SIG-M5 treated with dmso at 0.1 percent for 504 hours (cell line): Measurements from ENCODE around the gene PDZD2.
"Not testable (repeated sequence)": the region's sequence is repeated elsewhere in the genome, so short reads cannot be mapped to it uniquely, and the experiment has no call there.

Experiments used
- DNase-seq: peaks from one replicate; lab custom pipeline; 2025; ENCODE audit not compliant: unreplicated experiment; lab: John Stamatoyannopoulos, UW

Gene PDZD2

GRCh38 chr5:32059761-32060530, 421.0 kb downstream of the PDZD2 start:
- DNase-seq: no peak

- DNase-seq: no peak
Measured at GRCh38 chr5:32061236-32061635, 422.3 kb downstream of the PDZD2 start.

- no peak for DNase-seq
Measured at GRCh38 chr5:32066448-32066847, 427.5 kb downstream of the PDZD2 start.

- no peak for DNase-seq
Measured at GRCh38 chr5:32067774-32068470, 429.0 kb downstream of the PDZD2 start.

GRCh38 chr5:32068561-32068960, 429.6 kb downstream of the PDZD2 start:
- DNase-seq: no peak

- no peak for DNase-seq
Measured at GRCh38 chr5:32069396-32069795, 430.5 kb downstream of the PDZD2 start.

GRCh38 chr5:32071351-32071944, 432.5 kb downstream of the PDZD2 start:
- DNase-seq: no peak

GRCh38 chr5:32072054-32072453, 433.1 kb downstream of the PDZD2 start:
- DNase-seq: no peak

GRCh38 chr5:32074401-32074800, 435.5 kb downstream of the PDZD2 start:
- no peak for DNase-seq

- peak; percentile 53 for DNase-seq
Measured at GRCh38 chr5:32076699-32077695, 438.1 kb downstream of the PDZD2 start.

GRCh38 chr5:32078855-32079254, 439.9 kb downstream of the PDZD2 start:
- not testable (repeated sequence) for DNase-seq

GRCh38 chr5:32080565-32080964, 441.6 kb downstream of the PDZD2 start:
- not testable (repeated sequence) for DNase-seq

- DNase-seq: no peak
Measured at GRCh38 chr5:32082701-32083100, 443.8 kb downstream of the PDZD2 start.

GRCh38 chr5:32083981-32084430, 445.1 kb downstream of the PDZD2 start:
- DNase-seq: peak; percentile 43

GRCh38 chr5:32087086-32088082, 448.5 kb downstream of the PDZD2 start:
- no peak for DNase-seq

- no peak for DNase-seq
Measured at GRCh38 chr5:32088214-32088613, 449.3 kb downstream of the PDZD2 start.

- DNase-seq: no peak
Measured at GRCh38 chr5:32089146-32090000, 450.4 kb downstream of the PDZD2 start.

- DNase-seq: no peak
Measured at GRCh38 chr5:32090026-32090754, 451.3 kb downstream of the PDZD2 start.
